Measurements from ENCODE around the gene RTF1.
"Not testable (repeated sequence)": the region's sequence is repeated elsewhere in the genome, so short reads cannot be mapped to it uniquely, and the experiment has no call there.

RTF1 gene

DNA sequence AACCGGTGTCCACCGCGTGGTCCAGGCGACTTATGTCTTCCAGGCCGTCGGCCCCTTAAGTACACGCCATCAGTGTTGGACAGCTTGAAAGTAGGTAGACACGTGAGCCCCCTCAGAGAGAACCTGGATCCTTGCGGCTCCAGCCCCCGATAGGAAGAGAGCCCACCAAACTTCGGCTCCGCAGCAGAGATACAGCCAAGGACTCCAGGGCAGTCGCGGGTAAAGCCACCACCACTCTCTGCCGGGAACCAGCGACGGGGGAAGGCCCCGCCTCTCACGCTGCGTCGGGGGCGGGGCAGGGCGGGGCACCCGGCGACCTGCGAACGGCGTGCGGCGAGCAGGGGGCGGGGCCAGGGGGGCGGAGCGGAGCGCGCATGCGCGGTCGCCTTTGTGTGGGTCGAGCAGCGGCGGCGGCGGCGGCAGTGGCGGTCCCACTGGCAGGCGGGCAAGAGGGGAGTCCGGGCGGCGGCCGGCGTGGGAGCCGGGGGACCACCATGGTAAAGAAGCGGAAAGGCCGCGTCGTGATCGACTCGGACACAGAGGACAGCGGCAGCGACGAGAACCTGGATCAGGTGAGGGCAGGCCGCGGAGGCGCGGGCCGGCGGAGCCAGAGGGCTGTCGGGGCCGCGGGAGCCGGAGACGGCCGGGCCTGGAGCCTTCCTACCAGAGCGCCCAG, at the start of gene RTF1:
Gene RTF1, plus strand, starts transcription at position 354 of the 676 bp plus-strand sequence. Its CDS starts 21 bp downstream, at position 375.
- H3K4me1 ChIP-seq: peaks cover 0 to 42% (median 27%) of the 10 kb centered on the region in 4 donors
- DNase-seq: peak; percentile 91 to 97
- H3K4me3 ChIP-seq: peak within 1 kb of the TSS; percentile 93 to 95
- TF ChIP-seq, protein P1, sequence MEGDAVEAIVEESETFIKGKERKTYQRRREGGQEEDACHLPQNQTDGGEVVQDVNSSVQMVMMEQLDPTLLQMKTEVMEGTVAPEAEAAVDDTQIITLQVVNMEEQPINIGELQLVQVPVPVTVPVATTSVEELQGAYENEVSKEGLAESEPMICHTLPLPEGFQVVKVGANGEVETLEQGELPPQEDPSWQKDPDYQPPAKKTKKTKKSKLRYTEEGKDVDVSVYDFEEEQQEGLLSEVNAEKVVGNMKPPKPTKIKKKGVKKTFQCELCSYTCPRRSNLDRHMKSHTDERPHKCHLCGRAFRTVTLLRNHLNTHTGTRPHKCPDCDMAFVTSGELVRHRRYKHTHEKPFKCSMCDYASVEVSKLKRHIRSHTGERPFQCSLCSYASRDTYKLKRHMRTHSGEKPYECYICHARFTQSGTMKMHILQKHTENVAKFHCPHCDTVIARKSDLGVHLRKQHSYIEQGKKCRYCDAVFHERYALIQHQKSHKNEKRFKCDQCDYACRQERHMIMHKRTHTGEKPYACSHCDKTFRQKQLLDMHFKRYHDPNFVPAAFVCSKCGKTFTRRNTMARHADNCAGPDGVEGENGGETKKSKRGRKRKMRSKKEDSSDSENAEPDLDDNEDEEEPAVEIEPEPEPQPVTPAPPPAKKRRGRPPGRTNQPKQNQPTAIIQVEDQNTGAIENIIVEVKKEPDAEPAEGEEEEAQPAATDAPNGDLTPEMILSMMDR (IDR thresholded peaks at IDR 0.05): no peak
- no peaks in the 10 kb centered on the region for H3K9me3 ChIP-seq
- intact Hi-C loops (cut with DNase I; ENCODE audit: low total_unique reads): loop anchor here (5.0 kb wide), 1 partner anchor 185 kb away; the partner anchor contains the start of genes CHP1 and EXD1
- no peaks in the 10 kb centered on the region for H3K27me3 ChIP-seq
- H3K36me3 ChIP-seq: no peaks in the 10 kb centered on the region
- peak within 1 kb of the TSS; percentile 87 to 88 for H3K27ac ChIP-seq

DNA sequence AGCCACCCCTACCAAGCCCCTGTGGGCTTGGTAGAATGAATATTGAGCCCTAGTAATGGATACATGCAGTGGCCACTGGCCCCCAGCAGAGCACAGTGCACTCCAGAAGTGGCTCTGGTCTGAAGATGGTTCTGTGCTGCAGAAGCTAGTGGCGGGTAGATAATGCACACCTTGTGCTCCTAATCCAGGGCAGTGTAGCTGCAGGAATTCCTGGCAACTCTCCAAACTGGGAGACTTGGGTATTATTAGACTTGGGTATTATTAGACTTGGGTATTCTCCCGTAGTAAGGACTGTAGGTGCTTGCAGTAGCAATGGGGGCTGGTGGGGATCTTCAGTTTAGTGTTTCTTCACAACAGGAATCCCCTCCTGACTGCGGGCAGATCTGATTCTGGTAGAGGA, 49.5 kb upstream of the RTF1 start:
- no peak overlapping the region for H3K27ac ChIP-seq
- TF ChIP-seq, protein P1 (IDR thresholded peaks at IDR 0.05): no peak
- H3K36me3 ChIP-seq: no peaks in the 10 kb centered on the region

DNA sequence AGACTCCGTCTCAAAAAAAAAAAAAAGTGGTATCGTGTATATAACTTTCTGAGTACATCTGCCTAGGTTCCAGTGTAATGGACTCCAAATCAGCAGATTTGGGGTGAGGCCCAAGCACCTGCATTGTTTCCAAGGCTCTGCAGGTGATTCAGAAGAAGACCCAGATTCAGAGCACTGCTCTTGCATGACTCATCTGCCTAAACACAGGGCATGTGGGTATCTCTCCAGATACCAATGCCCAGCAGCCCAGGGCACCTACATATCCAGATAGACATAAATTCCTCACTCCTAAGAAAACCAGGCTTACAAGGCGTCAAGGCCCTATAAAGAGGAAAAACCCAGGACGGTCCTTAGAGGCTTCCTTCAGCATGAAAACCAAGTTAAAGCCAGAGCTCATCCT, 38.9 kb upstream of the RTF1 start:
- H3K27me3 ChIP-seq: no peaks in the 10 kb centered on the region
- intact Hi-C loops (cut with DNase I; ENCODE audit: low total_unique reads): no loop called here
- TF ChIP-seq, protein P1 (IDR thresholded peaks at IDR 0.05): no peak
- H3K9me3 ChIP-seq: no peaks in the 10 kb centered on the region
- no peaks in the 10 kb centered on the region for H3K4me1 ChIP-seq
- H3K4me3 ChIP-seq: no peak overlapping the region
- no peak overlapping the region for H3K27ac ChIP-seq
- no peaks in the 10 kb centered on the region for H3K36me3 ChIP-seq
- no peak for DNase-seq

More for the DNA sequence above, 49.5 kb upstream of the RTF1 start:
- intact Hi-C loops (cut with DNase I; ENCODE audit: low total_unique reads): no loop called here
- Histone ChIP-seq H3K27me3 (no peaks in the 10 kb centered on the region), H3K4me1 (no peaks in the 10 kb centered on the region), H3K4me3 (no peak overlapping the region), H3K9me3 (peaks cover 0 to 2% (median 0%) of the 10 kb centered on the region in 3 donors)
- DNase-seq: no peak

DNA sequence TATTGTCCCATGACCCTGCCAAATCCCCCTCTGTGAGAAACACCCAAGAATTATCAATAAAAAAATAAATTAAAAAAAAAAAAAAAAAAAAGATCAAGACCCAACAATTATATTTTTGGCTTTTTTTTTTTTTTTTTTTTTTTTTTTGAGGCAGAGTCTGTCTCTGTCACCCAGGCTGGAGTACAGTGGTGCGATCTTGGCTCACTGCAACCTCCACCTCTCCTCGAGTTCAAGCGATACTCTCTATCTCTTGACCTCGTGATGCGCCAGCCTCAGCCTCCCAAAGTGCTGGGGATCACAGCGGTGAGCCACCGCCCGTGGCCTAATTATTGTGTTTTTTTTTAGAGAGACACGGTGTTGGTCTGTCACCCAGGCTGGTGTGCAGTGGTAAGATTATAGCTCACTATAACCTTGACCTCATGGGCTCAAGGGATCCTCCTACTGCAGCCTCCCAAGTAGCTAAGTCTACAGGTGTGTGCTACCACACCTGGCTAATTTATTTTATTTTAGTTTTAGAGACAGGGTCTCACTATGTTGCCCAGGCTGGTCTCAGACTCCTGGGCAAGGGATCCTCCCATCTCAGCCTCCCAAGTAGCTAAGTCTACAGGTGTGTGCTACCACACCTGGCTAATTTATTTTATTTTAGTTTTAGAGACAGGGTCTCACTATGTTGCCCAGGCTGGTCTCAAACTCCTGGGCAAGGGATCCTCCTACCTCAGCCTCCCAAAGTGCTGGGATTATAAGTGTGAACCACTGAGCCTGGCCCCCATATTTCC, 32.7 kb upstream of the RTF1 start:
- intact Hi-C loops (cut with DNase I; ENCODE audit: low total_unique reads); H3K27me3 ChIP-seq; H3K27ac ChIP-seq; H3K9me3 ChIP-seq; H3K4me1 ChIP-seq; H3K4me3 ChIP-seq; DNase-seq: not testable (repeated sequence)
- H3K36me3 ChIP-seq: peaks cover 28 to 39% (median 31%) of the 10 kb centered on the region in 3 donors

DNA sequence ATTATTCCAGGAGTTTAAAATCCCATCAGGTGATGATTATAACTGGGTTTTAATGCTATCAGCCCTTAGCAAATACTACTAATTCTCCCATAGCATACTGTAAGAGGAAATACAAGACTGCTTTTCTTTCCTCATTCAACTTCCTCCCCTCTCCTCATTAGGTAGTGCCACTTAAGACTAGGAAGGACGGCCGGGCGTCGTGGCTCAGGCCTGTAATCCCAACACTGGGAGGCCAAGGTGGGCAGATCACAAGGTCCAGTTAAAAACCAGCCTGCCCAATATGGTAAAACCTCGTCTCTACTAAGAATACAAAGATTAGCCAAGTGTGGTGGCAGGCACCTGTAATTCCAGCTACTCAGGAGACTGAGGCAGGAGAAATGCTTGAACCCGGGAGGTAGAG, 29.2 kb upstream of the RTF1 start:
- peaks cover 35 to 67% (median 38%) of the 10 kb centered on the region in 3 donors for H3K36me3 ChIP-seq
- H3K27ac ChIP-seq: no peak overlapping the region
- intact Hi-C loops (cut with DNase I; ENCODE audit: low total_unique reads): no loop called here
- no peaks in the 10 kb centered on the region for H3K9me3 ChIP-seq
- no peak for DNase-seq
- no peaks in the 10 kb centered on the region for H3K27me3 ChIP-seq
- H3K4me1 ChIP-seq: no peaks in the 10 kb centered on the region
- no peak overlapping the region for H3K4me3 ChIP-seq
- TF ChIP-seq, protein P1 (IDR thresholded peaks at IDR 0.05): no peak

DNA sequence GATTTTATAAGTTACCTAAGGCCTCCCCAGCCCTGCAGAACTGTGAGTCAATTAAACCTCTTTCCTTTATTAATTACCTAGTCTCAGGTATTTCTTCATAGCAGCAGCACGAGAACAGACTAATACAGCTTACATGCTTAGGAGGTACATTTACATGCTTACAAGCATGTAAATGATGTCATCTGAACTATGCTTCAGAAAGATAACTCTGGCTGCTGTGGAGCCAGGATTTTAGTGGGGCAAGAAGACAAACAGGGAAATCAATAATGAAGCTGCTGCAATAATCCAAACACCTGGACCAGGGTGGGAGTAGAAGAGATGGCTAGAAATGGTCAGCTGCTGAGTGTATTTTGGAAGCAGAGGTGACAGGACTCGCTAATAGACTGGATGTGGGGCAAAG, 24.2 kb upstream of the RTF1 start:
- no peak overlapping the region for H3K27ac ChIP-seq
- no peaks in the 10 kb centered on the region for H3K27me3 ChIP-seq
- intact Hi-C loops (cut with DNase I; ENCODE audit: low total_unique reads): no loop called here
- no peaks in the 10 kb centered on the region for H3K4me1 ChIP-seq
- TF ChIP-seq, protein P1 (IDR thresholded peaks at IDR 0.05): no peak
- no peaks in the 10 kb centered on the region for H3K9me3 ChIP-seq
- no peak for DNase-seq
- H3K36me3 ChIP-seq: peaks cover 45 to 79% (median 50%) of the 10 kb centered on the region in 3 donors
- no peak overlapping the region for H3K4me3 ChIP-seq

Measured in tibial artery (tissue), 4 donors.